Suprapubic skin (tissue), 4 donors: ENCODE results near the gene ZNHIT2.

Source experiments
- CTCF ChIP-seq, 2 donors: fragments of 200-600 bp in 1 of 2; fragments of 450-650 bp in 1 of 2; sonication (generic) in 1 of 2; IDR thresholded peaks; one replicate each; pipeline ENCODE4 v1.5.1; 2016 to 2019; ENCODE audit warnings: antibody characterized with exemption in 2 of 2, mild to moderate bottlenecking in 1 of 2, moderate library complexity in 1 of 2
- EP300 ChIP-seq: sonication (generic); formaldehyde crosslinking; IDR thresholded peaks from one replicate; pipeline ENCODE4 v1.6.1; 2017; ENCODE audit warnings: antibody characterized with exemption
- POLR2A ChIP-seq, 2 donors: fragments of 450-650 bp; IDR thresholded peaks; one replicate each; pipeline ENCODE4 v1.6.1; 2017; ENCODE audit warnings: antibody characterized with exemption in 2 of 2, mild to moderate bottlenecking in 2 of 2, moderate library complexity in 2 of 2
- POLR2AphosphoS5 ChIP-seq, 3 donors: sonication (generic); formaldehyde crosslinking; IDR thresholded peaks; one replicate each; pipeline ENCODE4 v1.6.1; 2017; ENCODE audit warnings: antibody characterized with exemption in 3 of 3

DNA sequence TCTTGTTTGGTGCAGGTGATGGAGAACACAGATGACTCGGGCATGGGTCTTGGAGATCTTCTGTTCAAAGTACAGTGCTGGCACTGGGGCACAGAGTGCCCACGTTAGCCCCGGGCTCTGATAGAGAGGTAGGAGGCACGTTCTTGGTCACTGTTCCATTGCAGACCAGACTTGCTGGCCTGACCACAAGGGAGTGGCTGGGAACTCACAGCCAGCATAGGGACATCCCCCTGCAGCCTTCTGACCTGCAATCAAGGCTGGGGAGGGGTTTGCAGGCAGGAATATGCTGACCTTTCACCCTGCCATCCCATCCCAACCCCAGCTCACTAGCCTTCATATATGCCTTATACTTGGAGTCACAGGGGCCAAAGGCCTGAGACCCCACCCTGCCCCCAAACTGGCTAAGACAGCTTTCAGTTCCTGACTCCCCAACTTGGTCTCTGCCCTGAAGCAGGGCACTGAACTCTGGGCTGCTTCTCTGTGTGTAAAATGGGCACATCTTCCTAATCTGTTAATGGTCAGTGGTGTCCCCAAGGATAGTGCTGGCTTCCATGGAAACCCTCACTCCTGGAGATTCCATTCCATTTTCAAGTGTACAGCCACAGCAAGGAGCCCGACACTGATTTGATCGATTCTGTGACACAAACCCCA lies 9.2 kb upstream of the ZNHIT2 start:
- no peak for TF ChIP-seq CTCF (IDR thresholded peaks at IDR 0.05)
- TF ChIP-seq EP300, result no peak
- TF ChIP-seq POLR2A (IDR thresholded peaks at IDR 0.05), result no peak
- no peak for TF ChIP-seq POLR2AphosphoS5 (IDR thresholded peaks at IDR 0.05)
